GM19438 (cell line): Measurements from ENCODE around the gene PLXNB3.
"Not testable (repeated sequence)": the region's sequence is repeated elsewhere in the genome, so short reads cannot be mapped to it uniquely, and the experiment has no call there.

Experiments used
- ATAC-seq: cut with Tn5 transposase; IDR thresholded peaks from one replicate; pipeline ENCODE4 v1.9.1; 2021; ENCODE audit warnings: low read depth; ENCODE audit not compliant: unreplicated experiment

Gene PLXNB3

GRCh38 chrX:153731845-153732215 lies 32.2 kb upstream of the PLXNB3 start:
- no peak for ATAC-seq

GRCh38 chrX:153732401-153732800 lies 31.6 kb upstream of the PLXNB3 start:
- no peak for ATAC-seq

- no peak for ATAC-seq
Observed at GRCh38 chrX:153733651-153734240, 30.3 kb upstream of the PLXNB3 start.

GRCh38 chrX:153734871-153735270 lies 29.2 kb upstream of the PLXNB3 start:
- no peak for ATAC-seq

- ATAC-seq: no peak
Observed at GRCh38 chrX:153735274-153735673, 28.8 kb upstream of the PLXNB3 start.

- no peak for ATAC-seq
Observed at GRCh38 chrX:153736071-153736820, 27.8 kb upstream of the PLXNB3 start.

GRCh38 chrX:153736871-153737441 lies 27.1 kb upstream of the PLXNB3 start:
- ATAC-seq: no peak

- ATAC-seq: no peak
Observed at GRCh38 chrX:153738056-153738605, 25.9 kb upstream of the PLXNB3 start.

GRCh38 chrX:153739754-153740486 lies 24.1 kb upstream of the PLXNB3 start:
- ATAC-seq: no peak

GRCh38 chrX:153740631-153741222 lies 23.3 kb upstream of the PLXNB3 start:
- no peak for ATAC-seq

- no peak for ATAC-seq
Observed at GRCh38 chrX:153741446-153741845, 22.6 kb upstream of the PLXNB3 start.

GRCh38 chrX:153742111-153742510 lies 21.9 kb upstream of the PLXNB3 start:
- ATAC-seq: not testable (repeated sequence)

- not testable (repeated sequence) for ATAC-seq
Observed at GRCh38 chrX:153742796-153743467, 21.1 kb upstream of the PLXNB3 start.

GRCh38 chrX:153743468-153744209 lies 20.4 kb upstream of the PLXNB3 start:
- not testable (repeated sequence) for ATAC-seq

GRCh38 chrX:153744210-153745066 lies 19.6 kb upstream of the PLXNB3 start:
- ATAC-seq: no peak

GRCh38 chrX:153745067-153745433 lies 19.0 kb upstream of the PLXNB3 start:
- ATAC-seq: not testable (repeated sequence)

GRCh38 chrX:153746359-153746758 lies 17.7 kb upstream of the PLXNB3 start:
- no peak for ATAC-seq

GRCh38 chrX:153746991-153747390 lies 17.1 kb upstream of the PLXNB3 start:
- ATAC-seq: not testable (repeated sequence)
